CD4-positive, alpha-beta T cell treated with Interleukin-21 for 1 hour (primary cell): Measurements from ENCODE around the gene TMEM244.
"Not testable (repeated sequence)": the region's sequence is repeated elsewhere in the genome, so short reads cannot be mapped to it uniquely, and the experiment has no call there.

Experiments
- DNase-seq: peaks from one replicate; pipeline ENCODE4 v3.0.0-alpha.2; 2020

Gene TMEM244

GRCh38 chr6:129866688-129867087 lies 5.6 kb upstream of the TMEM244 start:
- no peak for DNase-seq

- DNase-seq = no peak
These were observed 5.1 kb upstream of the TMEM244 start for GRCh38 chr6:129866256-129866655.

GRCh38 chr6:129865013-129865412 lies 3.9 kb upstream of the TMEM244 start:
- DNase-seq = no peak

GRCh38 chr6:129863664-129864063 lies 2.5 kb upstream of the TMEM244 start:
- DNase-seq = no peak

- DNase-seq = no peak
These were observed 1.6 kb downstream of the TMEM244 start for GRCh38 chr6:129859524-129859923.

GRCh38 chr6:129857838-129858237 lies 3.3 kb downstream of the TMEM244 start:
- no peak for DNase-seq

GRCh38 chr6:129853996-129854711 lies 7.0 kb downstream of the TMEM244 start:
- no peak for DNase-seq

GRCh38 chr6:129852257-129852858 lies 8.8 kb downstream of the TMEM244 start:
- DNase-seq = no peak

- no peak for DNase-seq
These were observed 11.7 kb downstream of the TMEM244 start for GRCh38 chr6:129849456-129849855.

- no peak for DNase-seq
These were observed 14.4 kb downstream of the TMEM244 start for GRCh38 chr6:129846761-129847160.

GRCh38 chr6:129845696-129846095 lies 15.4 kb downstream of the TMEM244 start:
- no peak for DNase-seq

- no peak for DNase-seq
These were observed 16.8 kb downstream of the TMEM244 start for GRCh38 chr6:129844118-129844891.

GRCh38 chr6:129843573-129843972 lies 17.5 kb downstream of the TMEM244 start:
- DNase-seq = no peak

GRCh38 chr6:129842881-129843409 lies 18.2 kb downstream of the TMEM244 start:
- DNase-seq = no peak

GRCh38 chr6:129842137-129842536 lies 19.0 kb downstream of the TMEM244 start:
- no peak for DNase-seq

GRCh38 chr6:129839562-129839961 lies 21.6 kb downstream of the TMEM244 start:
- not testable (repeated sequence) for DNase-seq

GRCh38 chr6:129835691-129836090 lies 25.4 kb downstream of the TMEM244 start:
- DNase-seq = no peak

GRCh38 chr6:129832299-129832698 lies 28.8 kb downstream of the TMEM244 start:
- no peak for DNase-seq

- no peak for DNase-seq
These were observed 32.9 kb downstream of the TMEM244 start for GRCh38 chr6:129828229-129828628.

GRCh38 chr6:129818251-129818650 lies 42.9 kb downstream of the TMEM244 start:
- no peak for DNase-seq

- no peak for DNase-seq
These were observed 43.3 kb downstream of the TMEM244 start for GRCh38 chr6:129817821-129818220.

- no peak for DNase-seq
These were observed 43.8 kb downstream of the TMEM244 start for GRCh38 chr6:129817332-129817731.

GRCh38 chr6:129812145-129812777 lies 48.9 kb downstream of the TMEM244 start:
- no peak for DNase-seq
